Breast epithelium (tissue), 3 donors: ENCODE data around the gene HDGFL1.

Experiments
- CTCF ChIP-seq, 3 donors: fragments of 450-650 bp; IDR thresholded peaks; one replicate each; pipeline ENCODE4 v1.5.1; 2016 to 2017; ENCODE audit warnings: antibody characterized with exemption in 3 of 3, mild to moderate bottlenecking in 3 of 3, moderate library complexity in 3 of 3
- POLR2A ChIP-seq: fragments of 450-650 bp; IDR thresholded peaks from one replicate; pipeline ENCODE4 v1.6.1; 2016; ENCODE audit warnings: antibody characterized with exemption, mild to moderate bottlenecking, moderate library complexity
- POLR2AphosphoS5 ChIP-seq, 3 donors: sonication (generic); formaldehyde crosslinking; IDR thresholded peaks; one replicate each; pipeline ENCODE4 v1.6.1; 2017; ENCODE audit warnings: antibody characterized with exemption in 3 of 3

- TF ChIP-seq CTCF (IDR thresholded peaks at IDR 0.05) (no peak), POLR2A (no peak), POLR2AphosphoS5 (IDR thresholded peaks at IDR 0.05) (no peak)
Measured at GRCh38 chr6:22545051-22545450, 24.3 kb upstream of the HDGFL1 start.
